ENCODE results near the gene GSK3B.

DNA sequence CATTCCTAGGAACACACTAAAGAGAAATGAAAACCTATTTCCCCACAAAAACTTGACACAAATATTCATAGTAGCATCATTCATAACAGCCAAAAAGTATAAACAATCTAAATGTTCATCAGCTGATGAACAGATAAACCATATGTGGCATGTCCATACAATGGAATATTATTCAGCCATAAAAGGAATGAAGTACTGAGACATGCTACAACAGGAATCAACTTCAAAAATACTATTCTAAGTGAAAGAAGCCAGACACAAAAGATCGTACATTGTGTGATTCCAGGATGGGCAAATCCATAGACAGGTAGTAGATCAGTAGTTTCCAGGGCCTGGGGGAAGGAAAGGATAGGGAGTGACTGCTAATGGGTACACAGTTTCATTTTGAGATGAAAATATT is 118.0 kb downstream of the GSK3B start:
- TF ChIP-seq, protein P1, sequence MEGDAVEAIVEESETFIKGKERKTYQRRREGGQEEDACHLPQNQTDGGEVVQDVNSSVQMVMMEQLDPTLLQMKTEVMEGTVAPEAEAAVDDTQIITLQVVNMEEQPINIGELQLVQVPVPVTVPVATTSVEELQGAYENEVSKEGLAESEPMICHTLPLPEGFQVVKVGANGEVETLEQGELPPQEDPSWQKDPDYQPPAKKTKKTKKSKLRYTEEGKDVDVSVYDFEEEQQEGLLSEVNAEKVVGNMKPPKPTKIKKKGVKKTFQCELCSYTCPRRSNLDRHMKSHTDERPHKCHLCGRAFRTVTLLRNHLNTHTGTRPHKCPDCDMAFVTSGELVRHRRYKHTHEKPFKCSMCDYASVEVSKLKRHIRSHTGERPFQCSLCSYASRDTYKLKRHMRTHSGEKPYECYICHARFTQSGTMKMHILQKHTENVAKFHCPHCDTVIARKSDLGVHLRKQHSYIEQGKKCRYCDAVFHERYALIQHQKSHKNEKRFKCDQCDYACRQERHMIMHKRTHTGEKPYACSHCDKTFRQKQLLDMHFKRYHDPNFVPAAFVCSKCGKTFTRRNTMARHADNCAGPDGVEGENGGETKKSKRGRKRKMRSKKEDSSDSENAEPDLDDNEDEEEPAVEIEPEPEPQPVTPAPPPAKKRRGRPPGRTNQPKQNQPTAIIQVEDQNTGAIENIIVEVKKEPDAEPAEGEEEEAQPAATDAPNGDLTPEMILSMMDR (IDR thresholded peaks at IDR 0.05) = no peak
- no peak for TF ChIP-seq POLR2A (IDR thresholded peaks at IDR 0.05)
